HG03575 (cell line): ENCODE data around the gene BBS1.

Source experiments
- ATAC-seq: cut with Tn5 transposase; IDR thresholded peaks from one replicate; pipeline ENCODE4 v1.9.1; 2021; ENCODE audit not compliant: unreplicated experiment, insufficient number of reproducible peaks, low FRiP score; ENCODE audit errors: extremely low read depth

BBS1 gene

GRCh38 chr11:66546368-66546965 is 36.0 kb downstream of the BBS1 start, which contains the start of gene ACTN3:
Gene ACTN3, plus strand, starts transcription at chr11:66546903. Its CDS starts 35 bp downstream, at chr11:66546938.
- ATAC-seq = no peak

- ATAC-seq = no peak
Observed at GRCh38 chr11:66546966-66547661, 36.7 kb downstream of the BBS1 start.

GRCh38 chr11:66547662-66548009 is 37.2 kb downstream of the BBS1 start:
- no peak for ATAC-seq

- no peak for ATAC-seq
Observed at GRCh38 chr11:66548041-66548440, 37.6 kb downstream of the BBS1 start.

GRCh38 chr11:66548774-66549630 is 38.6 kb downstream of the BBS1 start:
- no peak for ATAC-seq

GRCh38 chr11:66549696-66550095 is 39.3 kb downstream of the BBS1 start:
- ATAC-seq = no peak

GRCh38 chr11:66550887-66551286 is 40.5 kb downstream of the BBS1 start:
- no peak for ATAC-seq

- ATAC-seq = no peak
Observed at GRCh38 chr11:66554602-66555001, 44.2 kb downstream of the BBS1 start.

GRCh38 chr11:66555416-66555815 is 45.0 kb downstream of the BBS1 start:
- ATAC-seq = no peak

GRCh38 chr11:66556086-66556485 is 45.7 kb downstream of the BBS1 start:
- no peak for ATAC-seq

GRCh38 chr11:66557733-66558326 is 47.4 kb downstream of the BBS1 start:
- ATAC-seq = no peak

GRCh38 chr11:66559142-66559865 is 48.9 kb downstream of the BBS1 start:
- ATAC-seq = no peak

- no peak for ATAC-seq
Observed at GRCh38 chr11:66559866-66560676, 49.6 kb downstream of the BBS1 start.

GRCh38 chr11:66561178-66561974 is 50.9 kb downstream of the BBS1 start:
- ATAC-seq = no peak

- no peak for ATAC-seq
Observed at GRCh38 chr11:66561975-66562248, 51.5 kb downstream of the BBS1 start.

GRCh38 chr11:66562275-66562674 is 51.8 kb downstream of the BBS1 start:
- no peak for ATAC-seq

- ATAC-seq = no peak
Observed at GRCh38 chr11:66562907-66563583, 52.6 kb downstream of the BBS1 start.
